Measurements from ENCODE around the gene SIKE1. TPM values are rescaled to one million over a fixed set of nuclear protein-coding genes. Genes with fewer than 3 reads are reported as not detected.

Gene SIKE1
- 41.7 and 45.2 TPM in 2 replicates for total RNA-seq

DNA sequence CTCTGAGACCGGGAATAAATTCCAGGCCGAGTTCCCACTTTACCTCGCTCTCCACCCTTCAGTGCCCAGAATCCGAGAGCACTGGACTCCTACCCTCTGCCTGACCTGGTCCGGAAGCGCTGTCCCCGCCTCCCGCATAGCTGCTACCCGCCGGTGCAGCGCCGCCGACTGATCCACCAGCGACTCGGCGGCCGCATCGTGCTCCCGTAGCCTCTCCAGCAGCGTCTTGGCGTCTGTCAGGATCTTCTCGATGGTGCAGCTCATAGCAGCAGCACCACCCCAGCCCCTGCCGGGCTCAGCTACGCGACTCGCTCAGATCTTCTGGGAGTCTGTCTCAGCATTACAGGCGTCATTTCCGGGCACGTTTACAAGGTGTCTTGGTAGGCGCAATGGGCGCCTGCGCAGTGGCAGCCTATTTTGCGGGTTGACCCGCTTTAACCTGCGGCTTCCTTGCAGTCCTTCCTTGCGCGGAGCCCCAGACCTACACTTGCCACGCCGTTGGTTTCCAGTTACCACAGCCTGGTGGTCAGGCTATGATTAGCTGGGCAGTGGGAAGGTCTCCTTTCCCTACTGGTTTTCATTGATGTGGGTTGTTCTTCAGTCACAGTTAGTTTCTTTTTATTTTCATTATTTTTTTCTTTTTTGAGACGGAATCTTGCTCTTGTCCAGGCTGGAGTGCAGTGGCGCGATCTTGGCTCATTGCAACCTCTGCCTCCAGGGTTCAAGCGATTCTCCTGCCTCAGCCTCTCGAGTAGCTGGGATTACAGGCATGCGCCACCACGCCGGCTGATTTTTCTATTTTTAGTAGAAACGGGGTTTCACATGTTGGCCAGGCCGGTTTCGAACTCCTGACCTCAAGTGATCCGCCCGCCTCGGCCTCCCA, at the start of gene SIKE1:
SIKE1 (minus strand) TSS at position 342 of the 883 bp plus-strand sequence; CDS start at position 264, 78 bp downstream.

DNA sequence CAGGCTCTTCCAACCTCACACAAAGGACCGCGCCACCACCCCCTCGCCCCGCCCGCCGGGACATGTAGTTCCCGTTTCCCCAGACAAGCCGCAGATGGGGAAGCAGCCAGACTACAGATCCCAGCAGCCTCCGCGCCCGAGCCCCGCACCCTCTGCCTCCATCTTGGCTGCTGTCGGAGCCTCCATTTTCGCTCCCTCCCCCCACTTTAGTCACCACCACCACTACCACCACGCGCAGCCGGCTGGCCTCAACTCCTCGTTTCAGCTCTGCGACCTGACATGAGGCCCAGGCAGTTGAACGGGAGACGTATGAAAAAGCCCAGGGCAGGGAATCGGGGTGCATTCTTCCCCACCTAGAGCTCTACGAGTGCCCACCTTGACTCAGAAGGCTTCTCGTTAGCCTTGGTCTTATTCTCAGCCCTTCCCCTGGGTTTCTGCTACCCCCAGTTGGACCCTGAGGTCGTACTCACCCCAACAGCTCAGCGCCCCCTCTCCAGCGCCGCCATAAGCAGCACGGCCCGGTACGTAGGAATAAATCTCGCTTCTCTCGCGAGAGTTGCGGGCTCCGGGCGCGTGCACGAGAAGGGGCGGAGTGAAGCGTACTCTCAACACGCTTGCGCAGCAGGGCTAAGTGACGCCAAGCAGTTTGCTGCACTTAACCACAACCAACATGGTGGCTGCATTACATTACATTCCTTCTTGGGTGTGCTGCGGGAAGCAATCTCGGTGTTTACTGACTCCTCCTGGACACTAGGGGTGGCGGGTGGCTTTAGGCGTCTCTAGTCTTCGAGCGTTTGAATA, 22.8 kb downstream of the SIKE1 start, which contains the start of gene CSDE1:
CSDE1 (minus strand) TSS at position 530 of the 801 bp plus-strand sequence. CDS start 18,094 bp downstream, outside the sequence.

Other genes with a start within 250 kb of the SIKE1 start
- gene BCAS2, start 199.1 kb downstream of the SIKE1 start, total RNA-seq: 21.2 and 32.4 TPM in 2 replicates
- gene DENND2C, start 110.6 kb downstream of the SIKE1 start, total RNA-seq: 3.1 and 3.2 TPM in 2 replicates
- not detected in 2 replicates for gene AMPD1, start 85.1 kb downstream of the SIKE1 start, total RNA-seq
- 18.0 and 22.9 TPM in 2 replicates for gene NRAS, start 63.9 kb downstream of the SIKE1 start, total RNA-seq
- 306 and 670 TPM in 2 replicates for gene CSDE1, start 22.7 kb downstream of the SIKE1 start, total RNA-seq
- not detected in 2 replicates for gene SYCP1, start 74.2 kb upstream of the SIKE1 start, total RNA-seq
- gene TSHB, start 249.1 kb upstream of the SIKE1 start, total RNA-seq: not detected in 2 replicates